ENCODE data around the gene PGLYRP2. TPM values are rescaled to one million over a fixed set of nuclear protein-coding genes. Genes with fewer than 3 reads are reported as not detected.
"Not testable (repeated sequence)": the region's sequence is repeated elsewhere in the genome, so short reads cannot be mapped to it uniquely, and the experiment has no call there.

PGLYRP2 gene
- total RNA-seq, 1 donor: not detected

DNA sequence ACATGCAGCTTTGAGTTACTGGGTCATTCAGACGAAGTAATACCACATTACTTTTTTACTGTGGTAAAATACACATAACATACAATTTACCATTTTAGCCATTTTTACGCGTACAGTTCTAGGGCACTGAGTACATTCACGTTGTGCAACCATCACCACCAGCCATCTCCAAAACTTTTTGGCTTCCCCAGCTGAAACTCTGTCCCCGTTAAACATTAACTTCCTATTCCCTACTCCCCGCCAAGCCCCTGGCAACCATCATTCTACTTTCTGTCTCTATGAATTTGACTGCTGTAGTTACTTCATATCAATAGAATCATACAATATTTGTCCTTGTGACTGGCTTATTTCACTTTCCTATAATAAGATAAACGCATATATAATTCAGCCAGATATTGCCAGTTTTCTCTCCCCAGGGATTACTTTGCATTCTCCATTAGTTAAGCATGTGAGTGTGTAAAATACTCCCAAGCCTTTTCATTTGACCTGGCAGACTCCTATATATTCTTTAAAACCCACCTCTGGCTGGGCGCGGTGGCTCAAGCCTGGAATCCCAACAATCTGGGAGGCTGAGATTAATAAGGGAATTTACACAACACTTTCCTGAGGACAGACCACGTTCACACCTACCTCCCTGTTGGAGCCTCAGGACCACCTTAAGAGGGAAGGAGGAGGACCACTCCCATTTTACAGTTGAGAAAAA, 19.0 kb upstream of the PGLYRP2 start:
- no peak overlapping the region for H3K4me2 ChIP-seq (ENCODE audit: insufficient read depth, low read length)
- H3K27ac ChIP-seq (ENCODE audit: low read depth, low read length): no peak overlapping the region
- no peak overlapping the region for H3K4me3 ChIP-seq (ENCODE audit: insufficient read depth, low read length)
- H2AFZ ChIP-seq (ENCODE audit: low read length): no peak overlapping the region
- no peak for DNase-seq (ENCODE audit: insufficient read length, low spot score, missing footprints)
- no peaks in the 10 kb centered on the region for H3K36me3 ChIP-seq (ENCODE audit: insufficient read depth, low read length)
- TF ChIP-seq, protein P1, sequence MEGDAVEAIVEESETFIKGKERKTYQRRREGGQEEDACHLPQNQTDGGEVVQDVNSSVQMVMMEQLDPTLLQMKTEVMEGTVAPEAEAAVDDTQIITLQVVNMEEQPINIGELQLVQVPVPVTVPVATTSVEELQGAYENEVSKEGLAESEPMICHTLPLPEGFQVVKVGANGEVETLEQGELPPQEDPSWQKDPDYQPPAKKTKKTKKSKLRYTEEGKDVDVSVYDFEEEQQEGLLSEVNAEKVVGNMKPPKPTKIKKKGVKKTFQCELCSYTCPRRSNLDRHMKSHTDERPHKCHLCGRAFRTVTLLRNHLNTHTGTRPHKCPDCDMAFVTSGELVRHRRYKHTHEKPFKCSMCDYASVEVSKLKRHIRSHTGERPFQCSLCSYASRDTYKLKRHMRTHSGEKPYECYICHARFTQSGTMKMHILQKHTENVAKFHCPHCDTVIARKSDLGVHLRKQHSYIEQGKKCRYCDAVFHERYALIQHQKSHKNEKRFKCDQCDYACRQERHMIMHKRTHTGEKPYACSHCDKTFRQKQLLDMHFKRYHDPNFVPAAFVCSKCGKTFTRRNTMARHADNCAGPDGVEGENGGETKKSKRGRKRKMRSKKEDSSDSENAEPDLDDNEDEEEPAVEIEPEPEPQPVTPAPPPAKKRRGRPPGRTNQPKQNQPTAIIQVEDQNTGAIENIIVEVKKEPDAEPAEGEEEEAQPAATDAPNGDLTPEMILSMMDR (IDR thresholded peaks at IDR 0.05; ENCODE audit: extremely low read depth, low read depth, low read length): no peak
- H3K79me2 ChIP-seq (ENCODE audit: insufficient read depth, low read length): no peaks in the 10 kb centered on the region
- H3K4me1 ChIP-seq (ENCODE audit: insufficient read depth, low read length): no peaks in the 10 kb centered on the region
- no peaks in the 10 kb centered on the region for H4K20me1 ChIP-seq (ENCODE audit: insufficient read depth, low read length)
- no peaks in the 10 kb centered on the region for H3K9me3 ChIP-seq (ENCODE audit: low read depth, low read length)
- no peaks in the 10 kb centered on the region for H3K27me3 ChIP-seq (ENCODE audit: insufficient read depth, low read length)

DNA sequence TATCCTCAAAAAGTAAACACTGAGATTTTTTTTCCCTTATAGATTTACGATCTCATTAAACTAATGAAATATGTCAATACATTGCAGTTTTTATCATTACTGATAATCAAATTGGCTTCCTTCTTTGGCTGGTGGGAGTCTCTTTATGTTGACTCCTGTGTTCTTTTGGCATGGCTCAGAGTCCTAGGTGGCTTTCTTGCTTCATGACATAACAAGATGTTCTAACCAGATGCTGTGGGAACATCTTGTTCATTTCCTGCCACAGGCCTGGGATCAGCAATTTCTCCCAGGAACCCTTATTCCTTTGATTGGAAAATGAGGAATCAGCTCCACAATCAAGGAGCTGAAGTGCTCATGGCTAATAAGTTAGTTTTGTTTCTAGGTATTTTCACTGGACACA, 15.8 kb upstream of the PGLYRP2 start:
- TF ChIP-seq, protein P1 (IDR thresholded peaks at IDR 0.05; ENCODE audit: extremely low read depth, low read depth, low read length): no peak
- no peaks in the 10 kb centered on the region for H4K20me1 ChIP-seq (ENCODE audit: insufficient read depth, low read length)

GRCh38 chr19:15488489-15489226, 9.4 kb upstream of the PGLYRP2 start:
- Histone ChIP-seq H3K4me1 (ENCODE audit: insufficient read depth, low read length) (no peaks in the 10 kb centered on the region), H3K9me3 (ENCODE audit: low read depth, low read length) (no peaks in the 10 kb centered on the region), H4K20me1 (ENCODE audit: insufficient read depth, low read length) (no peaks in the 10 kb centered on the region), H3K27ac (ENCODE audit: low read depth, low read length) (no peak overlapping the region), H3K4me2 (ENCODE audit: insufficient read depth, low read length) (no peak overlapping the region), H2AFZ (ENCODE audit: low read length) (no peak overlapping the region), H3K36me3 (ENCODE audit: insufficient read depth, low read length) (no peaks in the 10 kb centered on the region), H3K27me3 (ENCODE audit: insufficient read depth, low read length) (no peaks in the 10 kb centered on the region), H3K4me3 (ENCODE audit: insufficient read depth, low read length) (no peak overlapping the region), H3K79me2 (ENCODE audit: insufficient read depth, low read length) (no peaks in the 10 kb centered on the region)
- TF ChIP-seq, protein P1 (IDR thresholded peaks at IDR 0.05; ENCODE audit: extremely low read depth, low read depth, low read length): no peak
- no peak for DNase-seq (ENCODE audit: insufficient read length, low spot score, missing footprints)

More for the DNA sequence above, 15.8 kb upstream of the PGLYRP2 start:
- Histone ChIP-seq H3K27ac (ENCODE audit: low read depth, low read length) (no peak overlapping the region), H3K4me3 (ENCODE audit: insufficient read depth, low read length) (no peak overlapping the region), H3K9me3 (ENCODE audit: low read depth, low read length) (no peaks in the 10 kb centered on the region), H3K4me1 (ENCODE audit: insufficient read depth, low read length) (no peaks in the 10 kb centered on the region), H3K79me2 (ENCODE audit: insufficient read depth, low read length) (no peaks in the 10 kb centered on the region), H3K4me2 (ENCODE audit: insufficient read depth, low read length) (no peak overlapping the region), H3K36me3 (ENCODE audit: insufficient read depth, low read length) (no peaks in the 10 kb centered on the region), H2AFZ (ENCODE audit: low read length) (no peak overlapping the region), H3K27me3 (ENCODE audit: insufficient read depth, low read length) (no peaks in the 10 kb centered on the region)
- DNase-seq (ENCODE audit: insufficient read length, low spot score, missing footprints): no peak

DNA sequence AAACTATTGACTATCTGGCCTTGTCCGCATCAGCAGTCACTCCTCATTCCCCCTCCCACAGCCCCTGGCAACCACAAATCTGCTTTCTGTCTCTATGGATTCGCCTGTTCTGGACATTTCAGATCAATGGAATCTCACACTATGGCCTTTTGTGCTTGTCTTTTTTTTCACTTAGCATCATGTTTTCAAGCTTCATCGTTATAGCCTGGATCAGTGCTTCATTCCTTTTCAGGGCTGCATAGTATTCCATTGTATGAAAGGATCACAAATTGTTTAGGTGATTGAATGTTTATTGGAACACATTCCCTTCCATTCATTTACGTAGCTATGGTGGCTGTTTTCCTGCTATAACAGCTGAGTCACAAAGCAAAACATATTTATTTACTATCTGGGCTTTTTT, 7.7 kb upstream of the PGLYRP2 start:
- H3K4me2 ChIP-seq (ENCODE audit: insufficient read depth, low read length): no peak overlapping the region
- TF ChIP-seq, protein P1 (IDR thresholded peaks at IDR 0.05; ENCODE audit: extremely low read depth, low read depth, low read length): no peak

GRCh38 chr19:15485768-15486167, 6.5 kb upstream of the PGLYRP2 start:
- H3K27me3 ChIP-seq (ENCODE audit: insufficient read depth, low read length); H3K79me2 ChIP-seq (ENCODE audit: insufficient read depth, low read length); DNase-seq (ENCODE audit: insufficient read length, low spot score, missing footprints); H3K4me2 ChIP-seq (ENCODE audit: insufficient read depth, low read length); H3K9me3 ChIP-seq (ENCODE audit: low read depth, low read length); H3K4me3 ChIP-seq (ENCODE audit: insufficient read depth, low read length); H3K27ac ChIP-seq (ENCODE audit: low read depth, low read length); H3K36me3 ChIP-seq (ENCODE audit: insufficient read depth, low read length); H2AFZ ChIP-seq (ENCODE audit: low read length); H4K20me1 ChIP-seq (ENCODE audit: insufficient read depth, low read length); H3K4me1 ChIP-seq (ENCODE audit: insufficient read depth, low read length): not testable (repeated sequence)

More for the DNA sequence above, 7.7 kb upstream of the PGLYRP2 start:
- Histone ChIP-seq H3K27me3 (ENCODE audit: insufficient read depth, low read length) (no peaks in the 10 kb centered on the region), H2AFZ (ENCODE audit: low read length) (no peak overlapping the region), H3K9me3 (ENCODE audit: low read depth, low read length) (no peaks in the 10 kb centered on the region), H3K36me3 (ENCODE audit: insufficient read depth, low read length) (no peaks in the 10 kb centered on the region), H3K4me3 (ENCODE audit: insufficient read depth, low read length) (no peak overlapping the region), H3K79me2 (ENCODE audit: insufficient read depth, low read length) (no peaks in the 10 kb centered on the region), H4K20me1 (ENCODE audit: insufficient read depth, low read length) (no peaks in the 10 kb centered on the region), H3K27ac (ENCODE audit: low read depth, low read length) (no peak overlapping the region), H3K4me1 (ENCODE audit: insufficient read depth, low read length) (no peaks in the 10 kb centered on the region)
- DNase-seq (ENCODE audit: insufficient read length, low spot score, missing footprints): no peak

DNA sequence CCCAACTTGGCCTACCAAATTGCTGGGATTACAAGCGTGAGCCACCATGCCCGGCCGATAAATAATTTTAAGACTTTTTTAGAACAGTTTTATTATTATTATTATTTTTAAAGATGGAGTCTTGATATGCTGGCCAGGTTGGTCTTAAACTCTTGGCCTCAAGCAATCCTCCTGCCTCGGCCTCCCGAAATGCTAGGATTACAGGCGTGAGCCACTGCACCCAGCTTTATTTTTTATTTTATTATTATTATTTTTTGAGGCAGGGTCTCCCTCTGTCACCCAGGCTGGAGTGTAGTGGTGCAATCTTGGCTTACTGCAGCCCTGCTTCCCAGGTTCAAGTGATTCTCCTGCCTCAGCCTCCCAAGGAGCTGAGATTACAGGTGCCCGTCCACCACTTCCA, 1.7 kb upstream of the PGLYRP2 start:
- H3K9me3 ChIP-seq (ENCODE audit: low read depth, low read length); H3K27me3 ChIP-seq (ENCODE audit: insufficient read depth, low read length); H2AFZ ChIP-seq (ENCODE audit: low read length); H4K20me1 ChIP-seq (ENCODE audit: insufficient read depth, low read length); H3K4me3 ChIP-seq (ENCODE audit: insufficient read depth, low read length); H3K4me1 ChIP-seq (ENCODE audit: insufficient read depth, low read length); H3K27ac ChIP-seq (ENCODE audit: low read depth, low read length); H3K4me2 ChIP-seq (ENCODE audit: insufficient read depth, low read length); H3K36me3 ChIP-seq (ENCODE audit: insufficient read depth, low read length); DNase-seq (ENCODE audit: insufficient read length, low spot score, missing footprints); H3K79me2 ChIP-seq (ENCODE audit: insufficient read depth, low read length): not testable (repeated sequence)
